Upper lobe of left lung (tissue), 4 donors: ENCODE results near the gene KMT2B.

Experiments
- POLR2A ChIP-seq, 4 donors: fragments of 450-650 bp; IDR thresholded peaks; one replicate each; pipeline ENCODE4 v1.5.1; 2016 to 2017; ENCODE audit warnings: antibody characterized with exemption in 4 of 4, mild to moderate bottlenecking in 2 of 4
- TF ChIP-seq, protein P1 (sequence below), 6 experiments: fragments of 450-650 bp in 4 of 6; fragments of 200-600 bp in 2 of 6; sonication (generic) in 2 of 6; IDR thresholded peaks; one replicate each; pipeline ENCODE4 v1.5.1; 2016 to 2019; ENCODE audit warnings: antibody characterized with exemption in 6 of 6

DNA sequence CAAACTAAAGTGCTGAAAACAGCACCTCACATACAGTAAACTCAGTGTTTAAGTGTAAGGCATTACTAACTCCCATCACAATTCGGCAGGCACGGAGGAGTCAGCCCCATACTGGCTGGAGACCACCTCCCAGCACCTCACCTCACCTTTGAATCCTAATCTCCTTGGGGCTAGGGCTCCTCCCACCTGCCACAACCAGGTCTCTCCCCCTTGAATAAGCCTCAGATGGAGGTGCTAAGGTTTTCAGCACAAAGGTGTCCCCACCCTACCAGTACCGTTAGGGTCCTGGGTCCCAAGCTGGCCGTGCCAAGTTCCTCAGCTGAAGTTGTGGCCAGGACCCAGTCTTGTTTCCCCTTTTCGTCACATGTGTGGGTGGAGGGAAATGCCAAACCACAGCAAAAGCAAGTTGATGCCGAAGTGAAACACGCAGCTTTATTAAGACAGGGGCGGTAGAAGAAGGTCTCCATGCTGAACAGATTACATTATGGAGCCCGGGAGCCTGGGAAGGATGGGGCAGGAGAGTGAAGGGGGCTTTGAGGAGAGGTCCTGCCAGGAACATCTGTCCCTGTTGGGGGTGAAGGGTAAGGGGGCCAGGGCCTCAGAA is 24.4 kb downstream of the KMT2B start, which contains the start of gene IGFLR1:
- TF ChIP-seq, protein P1, sequence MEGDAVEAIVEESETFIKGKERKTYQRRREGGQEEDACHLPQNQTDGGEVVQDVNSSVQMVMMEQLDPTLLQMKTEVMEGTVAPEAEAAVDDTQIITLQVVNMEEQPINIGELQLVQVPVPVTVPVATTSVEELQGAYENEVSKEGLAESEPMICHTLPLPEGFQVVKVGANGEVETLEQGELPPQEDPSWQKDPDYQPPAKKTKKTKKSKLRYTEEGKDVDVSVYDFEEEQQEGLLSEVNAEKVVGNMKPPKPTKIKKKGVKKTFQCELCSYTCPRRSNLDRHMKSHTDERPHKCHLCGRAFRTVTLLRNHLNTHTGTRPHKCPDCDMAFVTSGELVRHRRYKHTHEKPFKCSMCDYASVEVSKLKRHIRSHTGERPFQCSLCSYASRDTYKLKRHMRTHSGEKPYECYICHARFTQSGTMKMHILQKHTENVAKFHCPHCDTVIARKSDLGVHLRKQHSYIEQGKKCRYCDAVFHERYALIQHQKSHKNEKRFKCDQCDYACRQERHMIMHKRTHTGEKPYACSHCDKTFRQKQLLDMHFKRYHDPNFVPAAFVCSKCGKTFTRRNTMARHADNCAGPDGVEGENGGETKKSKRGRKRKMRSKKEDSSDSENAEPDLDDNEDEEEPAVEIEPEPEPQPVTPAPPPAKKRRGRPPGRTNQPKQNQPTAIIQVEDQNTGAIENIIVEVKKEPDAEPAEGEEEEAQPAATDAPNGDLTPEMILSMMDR (IDR thresholded peaks at IDR 0.05): no peak
- TF ChIP-seq POLR2A (IDR thresholded peaks at IDR 0.05): peak in 1 of 4 donors; percentile 52
